IMR-90 (cell line): ENCODE data around the gene STK17A. TPM values are rescaled to one million over a fixed set of nuclear protein-coding genes. Genes with fewer than 3 reads are reported as not detected.
A peak's percentile ranks its signal among the peaks of the same experiment; 100 is the strongest.

Experiments
- ATAC-seq: fragments of 200-7000 bp; cut with Tn5 transposase; 2 replicates; pipeline ENCODE4 v1.9.1; 2020; ENCODE audit warnings: low read depth, mild to moderate bottlenecking, moderate library complexity
- BruUV-seq: library from RNA; stranded (reverse); fragments of 400-500 nt; replicated peaks from 2 replicates; lab custom pipeline; 2021; lab: Mats Ljungman, UMichigan
- CTCF ChIA-PET: fragments of 300-600 bp; formaldehyde crosslinking; extraction: SDS; loops from one replicate; lab custom pipeline; 2021; ENCODE audit warnings: antibody characterized with exemption; lab: Yijun Ruan, JAX
- POLR2A ChIA-PET: fragments of 300-600 bp; sonication (Branson Sonifier 250); formaldehyde crosslinking; loops from one replicate; lab custom pipeline; 2022; ENCODE audit warnings: antibody characterized with exemption; ENCODE audit not compliant: unreplicated experiment; lab: Charles Lee
- DNase-seq: peaks from one replicate; pipeline ENCODE4 v3.0.0; 2013
- H2AFZ ChIP-seq: replicated peaks from 2 replicates; pipeline ENCODE3; 2013; ENCODE audit warnings: low read length, mild to moderate bottlenecking; ENCODE audit not compliant: poor library complexity
- H2AK5ac ChIP-seq: 2 replicates; pipeline ENCODE4 v1.6.1; 2013; ENCODE audit warnings: low read depth, low read length, inconsistent platforms
- H2AK9ac ChIP-seq: replicated peaks from 2 replicates; pipeline ENCODE3; 2013; ENCODE audit warnings: mild to moderate bottlenecking, low read depth, low read length, moderate library complexity; ENCODE audit not compliant: poor library complexity
- H2BK120ac ChIP-seq: 2 replicates; pipeline ENCODE4 v1.6.1; 2013; ENCODE audit warnings: low read depth, low read length, inconsistent platforms
- H2BK15ac ChIP-seq: 3 replicates; pipeline ENCODE4 v1.6.1; 2013; ENCODE audit warnings: low read depth, low read length, inconsistent platforms
- H2BK20ac ChIP-seq: 2 replicates; pipeline ENCODE4 v1.6.1; 2013; ENCODE audit warnings: low read depth, mild to moderate bottlenecking, inconsistent platforms, low read length, moderate library complexity
- H2BK5ac ChIP-seq: 2 replicates; pipeline ENCODE4 v1.6.1; 2013; ENCODE audit warnings: mild to moderate bottlenecking, low read depth, low read length, inconsistent platforms; ENCODE audit not compliant: poor library complexity, severe bottlenecking
- H3K14ac ChIP-seq: replicated peaks from 2 replicates; pipeline ENCODE4 v1.6.1; 2013; ENCODE audit warnings: low read depth, low read length, inconsistent platforms
- H3K18ac ChIP-seq: 2 replicates; pipeline ENCODE4 v1.6.1; 2013; ENCODE audit warnings: low read depth, low read length, control low read depth
- H3K23ac ChIP-seq: 2 replicates; pipeline ENCODE4 v1.6.1; 2013; ENCODE audit warnings: low read depth, low read length, inconsistent platforms
- H3K27ac ChIP-seq: 2 replicates; pipeline ENCODE4 v1.5.1; 2013; ENCODE audit warnings: mild to moderate bottlenecking, control low read depth, low read length; ENCODE audit not compliant: insufficient read depth
- H3K27me3 ChIP-seq: 2 replicates; pipeline ENCODE4 v1.6.1; 2013; ENCODE audit warnings: low read length; ENCODE audit not compliant: control insufficient read depth, insufficient read depth
- H3K36me3 ChIP-seq: 2 replicates; pipeline ENCODE4 v1.6.1; 2013; ENCODE audit warnings: low read length, mixed read lengths; ENCODE audit not compliant: control insufficient read depth, insufficient read depth
- H3K4ac ChIP-seq: 2 replicates; pipeline ENCODE4 v1.6.1; 2013; ENCODE audit warnings: low read depth, low read length, inconsistent platforms
- H3K4me1 ChIP-seq: 2 replicates; pipeline ENCODE4 v1.6.1; 2013; ENCODE audit warnings: low read length, mixed read lengths; ENCODE audit not compliant: control insufficient read depth, insufficient read depth
- H3K4me2 ChIP-seq: 2 replicates; pipeline ENCODE4 v1.6.1; 2013; ENCODE audit warnings: low read depth, mild to moderate bottlenecking, control low read depth, low read length, moderate library complexity
- H3K4me3 ChIP-seq: 2 replicates; pipeline ENCODE4 v1.5.1; 2013; ENCODE audit warnings: low read depth, mild to moderate bottlenecking, control low read depth, low read length, moderate library complexity; ENCODE audit not compliant: insufficient read depth
- H3K56ac ChIP-seq: 2 replicates; pipeline ENCODE4 v1.6.1; 2013; ENCODE audit warnings: low read length, inconsistent platforms; ENCODE audit not compliant: insufficient read depth; ENCODE audit errors: extremely low read depth
- H3K79me1 ChIP-seq, 2 experiments: 2 replicates each; pipeline ENCODE4 v1.6.1; 2013; ENCODE audit warnings: low read length in 2 of 2, inconsistent platforms in 1 of 2, low read depth in 1 of 2
- H3K9ac ChIP-seq: 2 replicates; pipeline ENCODE4 v1.6.1; 2013; ENCODE audit warnings: low read depth, low read length, control low read depth
- H3K9me1 ChIP-seq: 2 replicates; pipeline ENCODE4 v1.6.1; 2013; ENCODE audit warnings: low read length, inconsistent platforms; ENCODE audit not compliant: insufficient read depth
- H3K9me3 ChIP-seq: 2 replicates; pipeline ENCODE4 v1.6.1; 2013; ENCODE audit warnings: low read length; ENCODE audit not compliant: control insufficient read depth, insufficient read depth
- H4K20me1 ChIP-seq: 2 replicates; pipeline ENCODE4 v1.6.1; 2013; ENCODE audit warnings: low read length, inconsistent platforms; ENCODE audit not compliant: insufficient read depth
- H4K5ac ChIP-seq: 2 replicates; pipeline ENCODE4 v1.6.1; 2013; ENCODE audit warnings: mild to moderate bottlenecking, low read depth, low read length, control low read depth
- H4K8ac ChIP-seq, 2 experiments: 2 replicates each; pipeline ENCODE4 v1.6.1; 2013; ENCODE audit warnings: low read depth in 2 of 2, low read length in 2 of 2, control low read depth in 1 of 2, inconsistent platforms in 1 of 2
- H4K91ac ChIP-seq: 2 replicates; pipeline ENCODE4 v1.6.1; 2013; ENCODE audit warnings: low read depth, low read length, inconsistent platforms; ENCODE audit not compliant: insufficient read depth
- BHLHE40 ChIP-seq: fragments of 150-350 bp; IDR thresholded peaks from 2 replicates; pipeline ENCODE4 v1.6.1; 2016; ENCODE audit warnings: mild to moderate bottlenecking, low read depth, low read length
- FOS ChIP-seq: fragments of 150-350 bp; IDR thresholded peaks from 2 replicates; pipeline ENCODE4 v1.6.1; 2016; ENCODE audit warnings: low read depth, low read length
- MAFK ChIP-seq: IDR thresholded peaks from 2 replicates; pipeline ENCODE4 v1.6.1; 2012; ENCODE audit warnings: low read depth, low read length, improper control_type of control experiment
- MAZ ChIP-seq: IDR thresholded peaks from 2 replicates; pipeline ENCODE4 v1.6.1; 2012; ENCODE audit warnings: low read depth, mild to moderate bottlenecking, low read length, improper control_type of control experiment, moderate library complexity, borderline replicate concordance
- POLR2A ChIP-seq: IDR thresholded peaks from 2 replicates; pipeline ENCODE4 v1.6.1; 2012; ENCODE audit warnings: mild to moderate bottlenecking, low read depth, low read length
- RAD21 ChIP-seq: IDR thresholded peaks from 2 replicates; pipeline ENCODE4 v1.6.1; 2012; ENCODE audit warnings: low read length, improper control_type of control experiment
- WGBS, 2 experiments: methylation state at CpG; one replicate each; pipeline versions ENCODE4 v1.1.5 to v1.1.7; 2013; ENCODE audit warnings: missing lambda C conversion rate in 2 of 2; ENCODE audit not compliant: insufficient read length in 1 of 2; ENCODE audit errors: extremely low coverage in 2 of 2; 5-methylcytosine and 5-hydroxymethylcytosine counted together
- dilution Hi-C: fragments of 300-500 bp; cut with HindIII; formaldehyde crosslinking; loops from one replicate; pipeline ENCODE4 v1.14.3; 2018; ENCODE audit warnings: low sequenced_read_pairs; ENCODE audit not compliant: unreplicated experiment
- in situ Hi-C: fragments of 300-500 bp; cut with MboI; formaldehyde crosslinking; loops from 3 replicates; pipeline ENCODE4 v1.14.3; 2019; ENCODE audit warnings: low sequenced_read_pairs, inconsistent platforms, mixed read lengths
- intact Hi-C: fragments of 100-400 bp; cut with micrococcal nuclease; formaldehyde crosslinking; loops from 2 replicates; pipeline ENCODE4 v1.10.0; 2022
- polyA plus RNA-seq, 3 experiments: library from polyadenylated mRNA; depleted of rRNA; stranded (reverse); fragments of >200 nt; gene quantifications; 2 replicates each; pipeline ENCODE4 v1.2.3, GENCODE V29; 2012; ENCODE audit warnings: low replicate concordance in 1 of 3
- total RNA-seq: library from RNA; depleted of rRNA; stranded (reverse); fragments of >200 nt; gene quantifications from 2 replicates; pipeline ENCODE4 v1.2.3, GENCODE V29; 2012
- TF ChIP-seq, protein P1 (sequence below): fragments of 150-350 bp; IDR thresholded peaks from 2 replicates; pipeline ENCODE4 v1.6.1; 2016; ENCODE audit warnings: low read depth, mild to moderate bottlenecking, low read length, moderate library complexity, borderline replicate concordance

The STK17A gene
- total and polyA plus RNA-seq, 2 of the 4 experiments (the other 2 are of a cell fraction): 40.5 to 50.5 TPM

- DNase-seq (peak; percentile 60), ATAC-seq (peak; percentile 5)
- Histone ChIP-seq H3K4ac (peak overlapping the region; percentile 94), H2BK5ac (peak overlapping the region; percentile 100), H3K4me1 (peaks cover 38% of the 10 kb centered on the region), H4K5ac (peak overlapping the region; percentile 77), H4K91ac (peak overlapping the region; percentile 96), H2AFZ (peak overlapping the region; percentile 60), H3K4me2 (peak overlapping the region; percentile 75), H3K36me3 (peaks cover 13% of the 10 kb centered on the region), H2BK15ac (peak overlapping the region; percentile 59), H3K4me3 (peak overlapping the region; percentile 0; the same call in 1 of the 2 replicates), H3K23ac (peak overlapping the region; percentile 97), H3K18ac (peak overlapping the region; percentile 77), H2AK5ac (peak overlapping the region; percentile 87), H3K9me1 (peaks cover 28% of the 10 kb centered on the region), H3K27ac (peak overlapping the region; percentile 95), H3K9ac (peak overlapping the region; percentile 78), H3K14ac (peak overlapping the region; percentile 96), H3K27me3 (no peaks in the 10 kb centered on the region), H2AK9ac (peak overlapping the region; percentile 99), H4K20me1 (no peaks in the 10 kb centered on the region), H2BK20ac (peak overlapping the region; percentile 83), H3K56ac (peak overlapping the region; percentile 96), H3K9me3 (no peaks in the 10 kb centered on the region), H4K8ac (peak overlapping the region; percentile 61 to 96), H2BK120ac (peak overlapping the region; percentile 96), H3K79me1 (peaks cover 22 to 70% of the 10 kb centered on the region in 2 experiments)
- TF ChIP-seq MAZ (0 out of 2 replicates have a peak, but pooled peaks have one; percentile 11), FOS (0 out of 2 replicates have a peak, but pooled peaks have one; percentile 19), RAD21 (no peak), BHLHE40 (no peak), POLR2A (peak; percentile 63; the same call in 1 of the 2 replicates), MAFK (no peak)
- TF ChIP-seq, protein P1, sequence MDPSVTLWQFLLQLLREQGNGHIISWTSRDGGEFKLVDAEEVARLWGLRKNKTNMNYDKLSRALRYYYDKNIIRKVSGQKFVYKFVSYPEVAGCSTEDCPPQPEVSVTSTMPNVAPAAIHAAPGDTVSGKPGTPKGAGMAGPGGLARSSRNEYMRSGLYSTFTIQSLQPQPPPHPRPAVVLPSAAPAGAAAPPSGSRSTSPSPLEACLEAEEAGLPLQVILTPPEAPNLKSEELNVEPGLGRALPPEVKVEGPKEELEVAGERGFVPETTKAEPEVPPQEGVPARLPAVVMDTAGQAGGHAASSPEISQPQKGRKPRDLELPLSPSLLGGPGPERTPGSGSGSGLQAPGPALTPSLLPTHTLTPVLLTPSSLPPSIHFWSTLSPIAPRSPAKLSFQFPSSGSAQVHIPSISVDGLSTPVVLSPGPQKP: no peak
- ChIA-PET POLR2A (interaction anchor here (0.6 kb wide), 2 partner anchors 92 to 1413 kb away, joined by 3 to 16 read pairs; no protein-coding TSS in a partner anchor), CTCF (interaction anchor here (0.6 to 2.5 kb wide), 4 partner anchors 25 to 67 kb away, joined by 3 to 13 read pairs (median 8); partner anchors contain the start of gene STK17A)
- dilution Hi-C loops (no loop called here), intact Hi-C loops (loop anchor here (2.0 kb wide), 1 partner anchor 192 kb away; no protein-coding TSS in a partner anchor), in situ Hi-C loops (loop anchor here (5.0 kb wide), 1 partner anchor 46 kb away; no protein-coding TSS in a partner anchor)
- no TSS peak for BruUV-seq
- WGBS, 2 experiments: 0% methylated on average over 1 of the region's 8 CpGs; no CpG with 5 or more reads in 1 of the 2 experiments
These were observed 63.9 kb downstream of the STK17A start for GRCh38 chr7:43646603-43647338.
